ENCODE results near the gene DNAH12.

DNA sequence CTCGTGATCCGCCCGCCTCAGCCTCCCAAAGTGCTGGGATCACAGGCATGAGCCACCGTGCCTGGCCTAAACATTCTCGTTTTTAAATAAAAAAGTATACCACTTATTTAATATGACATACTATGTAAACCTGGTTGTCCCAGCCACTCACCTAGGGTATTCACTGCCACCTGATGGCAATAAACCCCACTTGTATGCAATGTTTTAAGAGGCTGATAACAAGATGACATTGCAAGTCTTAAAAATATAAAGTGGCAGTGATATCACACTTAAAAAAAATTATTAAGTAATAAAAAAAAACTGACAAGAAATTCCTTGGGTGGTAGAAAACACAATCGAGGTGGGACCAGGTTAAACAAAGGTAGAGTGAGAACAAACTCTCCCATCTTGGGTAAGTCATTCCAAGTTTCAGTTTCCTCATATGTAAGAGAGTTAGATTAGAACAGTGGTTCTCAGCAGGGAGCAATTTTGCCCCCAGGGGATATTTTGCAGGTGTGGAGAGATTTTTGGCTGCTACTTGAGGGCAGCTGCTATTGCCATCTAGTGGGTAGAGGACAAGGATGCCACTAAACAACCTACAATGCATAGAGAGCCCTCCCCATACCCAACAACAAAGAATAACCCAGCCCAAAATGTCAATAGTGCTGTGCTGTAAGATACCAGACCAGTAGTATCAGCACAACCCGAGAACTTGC, 38.5 kb upstream of the DNAH12 start:
- TF ChIP-seq, protein P1, sequence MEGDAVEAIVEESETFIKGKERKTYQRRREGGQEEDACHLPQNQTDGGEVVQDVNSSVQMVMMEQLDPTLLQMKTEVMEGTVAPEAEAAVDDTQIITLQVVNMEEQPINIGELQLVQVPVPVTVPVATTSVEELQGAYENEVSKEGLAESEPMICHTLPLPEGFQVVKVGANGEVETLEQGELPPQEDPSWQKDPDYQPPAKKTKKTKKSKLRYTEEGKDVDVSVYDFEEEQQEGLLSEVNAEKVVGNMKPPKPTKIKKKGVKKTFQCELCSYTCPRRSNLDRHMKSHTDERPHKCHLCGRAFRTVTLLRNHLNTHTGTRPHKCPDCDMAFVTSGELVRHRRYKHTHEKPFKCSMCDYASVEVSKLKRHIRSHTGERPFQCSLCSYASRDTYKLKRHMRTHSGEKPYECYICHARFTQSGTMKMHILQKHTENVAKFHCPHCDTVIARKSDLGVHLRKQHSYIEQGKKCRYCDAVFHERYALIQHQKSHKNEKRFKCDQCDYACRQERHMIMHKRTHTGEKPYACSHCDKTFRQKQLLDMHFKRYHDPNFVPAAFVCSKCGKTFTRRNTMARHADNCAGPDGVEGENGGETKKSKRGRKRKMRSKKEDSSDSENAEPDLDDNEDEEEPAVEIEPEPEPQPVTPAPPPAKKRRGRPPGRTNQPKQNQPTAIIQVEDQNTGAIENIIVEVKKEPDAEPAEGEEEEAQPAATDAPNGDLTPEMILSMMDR (IDR thresholded peaks at IDR 0.05; ENCODE audit: insufficient read depth, low read depth, low read length): no peak
- no peak for TF ChIP-seq EZH2 (IDR thresholded peaks at IDR 0.05; ENCODE audit: insufficient read depth, low read length)

Data from astrocyte (in vitro differentiated cells and primary cell).